Endodermal cell (in vitro differentiated cells): ENCODE results near the gene BCL2L11. TPM values are rescaled to one million over a fixed set of nuclear protein-coding genes. Genes with fewer than 3 reads are reported as not detected.

Experiments
- DNase-seq: peaks from one replicate; pipeline ENCODE4 v3.0.0-alpha.2; 2017
- H3K27ac ChIP-seq: 2 replicates; pipeline ENCODE4 v1.5.1; 2013; ENCODE audit warnings: mild to moderate bottlenecking, low read depth, low read length, moderate library complexity
- H3K27me3 ChIP-seq: 2 replicates; pipeline ENCODE4 v1.6.1; 2013; ENCODE audit warnings: mild to moderate bottlenecking, low read length, moderate library complexity; ENCODE audit not compliant: insufficient read depth, control insufficient read depth, poor library complexity, severe bottlenecking
- H3K36me3 ChIP-seq: 2 replicates; pipeline ENCODE4 v1.7.0; 2013; ENCODE audit warnings: mild to moderate bottlenecking, low read length, moderate library complexity; ENCODE audit not compliant: control insufficient read depth, insufficient read depth
- H3K4me1 ChIP-seq: one replicate; pipeline ENCODE4 v1.7.0; 2013; ENCODE audit warnings: low read length; ENCODE audit not compliant: control insufficient read depth, insufficient read depth
- H3K4me3 ChIP-seq: 2 replicates; pipeline ENCODE4 v1.5.1; 2013; ENCODE audit warnings: mild to moderate bottlenecking, low read length, moderate library complexity
- H3K9ac ChIP-seq: 2 replicates; pipeline ENCODE4 v1.6.1; 2013; ENCODE audit warnings: mild to moderate bottlenecking, low read length, moderate library complexity; ENCODE audit not compliant: poor library complexity, severe bottlenecking; ENCODE audit errors: extremely low read depth
- H3K9me3 ChIP-seq: 2 replicates; pipeline ENCODE4 v1.6.1; 2013; ENCODE audit warnings: mild to moderate bottlenecking, low read length, moderate library complexity; ENCODE audit not compliant: control insufficient read depth
- H3K27ac Mint-ChIP-seq: 2 replicates; pipeline ENCODE4 v1.8.0; 2020; ENCODE audit warnings: mixed read lengths
- H3K27me3 Mint-ChIP-seq: 2 replicates; pipeline ENCODE4 v1.8.0; 2021; ENCODE audit warnings: mild to moderate bottlenecking, mixed read lengths; ENCODE audit not compliant: insufficient read depth
- H3K36me3 Mint-ChIP-seq: 2 replicates; pipeline ENCODE4 v1.8.0; 2020; ENCODE audit warnings: low read depth, mixed read lengths
- H3K4me1 Mint-ChIP-seq: 2 replicates; pipeline ENCODE4 v1.8.0; 2020; ENCODE audit warnings: mixed read lengths
- H3K4me3 Mint-ChIP-seq: 2 replicates; pipeline ENCODE4 v1.8.0; 2020; ENCODE audit warnings: mild to moderate bottlenecking, moderate library complexity, mixed read lengths
- H3K9me3 Mint-ChIP-seq: 2 replicates; pipeline ENCODE4 v1.8.0; 2020; ENCODE audit warnings: mild to moderate bottlenecking, mixed read lengths
- CTCF ChIP-seq: fragments of 200-600 bp; sonication (generic); conservative IDR thresholded peaks from 2 replicates; pipeline ENCODE4 v1.5.0; 2021; ENCODE audit warnings: antibody characterized with exemption, mild to moderate bottlenecking
- WGBS, 2 experiments: methylation state at CpG; one replicate each; pipeline versions ENCODE4 v1.1.5 to v1.1.7; 2013; ENCODE audit warnings: missing lambda C conversion rate in 2 of 2, mixed read lengths in 1 of 2; ENCODE audit not compliant: insufficient coverage in 1 of 2, insufficient read length in 1 of 2; 5-methylcytosine and 5-hydroxymethylcytosine counted together
- total RNA-seq, 2 donors: library from RNA; stranded (reverse); fragmentation: NEBNext Ultra II Directional in 1 of 2; extraction: Animal tissue kit (Norgen Biotek cat#: 25700) in 1 of 2; gene quantifications; 2 replicates in 1 of 2; 3 replicates in 1 of 2; pipeline ENCODE4 v1.2.1, GENCODE V29; 2021

The BCL2L11 gene
- total RNA-seq, 2 donors from 2014 or later: 16.7 to 21.0 TPM

GRCh38 chr2:111176388-111176787 is 55.7 kb downstream of the BCL2L11 start:
- H3K9me3 Mint-ChIP-seq: no peaks in the 10 kb centered on the region
- Histone ChIP-seq H3K27ac (no peak overlapping the region), H3K36me3 (no peaks in the 10 kb centered on the region), H3K4me1 (peaks cover 9% of the 10 kb centered on the region), H3K9me3 (no peaks in the 10 kb centered on the region), H3K4me3 (no peak overlapping the region), H3K9ac (no peak overlapping the region), H3K27me3 (no peaks in the 10 kb centered on the region)
- no peak for DNase-seq
- H3K4me3 Mint-ChIP-seq: no peak overlapping the region
- 89 to 92% methylated on average over 7 of the region's 7 CpGs for WGBS, 2 experiments
- TF ChIP-seq CTCF: no peak
- peaks cover 12% of the 10 kb centered on the region for H3K4me1 Mint-ChIP-seq
- no peaks in the 10 kb centered on the region for H3K36me3 Mint-ChIP-seq
- peaks cover 3% of the 10 kb centered on the region for H3K27me3 Mint-ChIP-seq
- no peak overlapping the region for H3K27ac Mint-ChIP-seq

GRCh38 chr2:111176867-111177266 is 56.2 kb downstream of the BCL2L11 start:
- H3K27me3 Mint-ChIP-seq: peaks cover 3% of the 10 kb centered on the region

GRCh38 chr2:111178296-111178695 is 57.6 kb downstream of the BCL2L11 start:
- Histone ChIP-seq H3K27me3 (no peaks in the 10 kb centered on the region), H3K36me3 (no peaks in the 10 kb centered on the region), H3K9ac (no peak overlapping the region), H3K27ac (no peak overlapping the region), H3K4me1 (peaks cover 7% of the 10 kb centered on the region), H3K9me3 (no peaks in the 10 kb centered on the region), H3K4me3 (no peak overlapping the region)
- peak; percentile 17 for DNase-seq
- Mint-ChIP-seq H3K27me3 (peaks cover 3% of the 10 kb centered on the region), H3K36me3 (no peaks in the 10 kb centered on the region), H3K4me3 (no peak overlapping the region), H3K4me1 (peaks cover 6% of the 10 kb centered on the region), H3K9me3 (no peaks in the 10 kb centered on the region), H3K27ac (no peak overlapping the region)
- 97% methylated on average over 4 of the region's 4 CpGs; no CpG with 5 or more reads in 1 of the 2 experiments for WGBS, 2 experiments
- no peak for TF ChIP-seq CTCF

More at GRCh38 chr2:111176867-111177266, 56.2 kb downstream of the BCL2L11 start:
- peaks cover 7% of the 10 kb centered on the region for H3K4me1 ChIP-seq
- H3K9ac ChIP-seq: no peak overlapping the region
- no peak for DNase-seq
- H3K4me3 ChIP-seq: no peak overlapping the region
- no peaks in the 10 kb centered on the region for H3K27me3 ChIP-seq
- 94 to 96% methylated on average over 3 to 4 of the region's 4 CpGs for WGBS, 2 experiments
- H3K27ac ChIP-seq: no peak overlapping the region
- Mint-ChIP-seq H3K4me1 (peaks cover 7% of the 10 kb centered on the region), H3K36me3 (no peaks in the 10 kb centered on the region), H3K27ac (no peak overlapping the region), H3K4me3 (no peak overlapping the region), H3K9me3 (no peaks in the 10 kb centered on the region)
- no peaks in the 10 kb centered on the region for H3K36me3 ChIP-seq
- no peak for TF ChIP-seq CTCF
- H3K9me3 ChIP-seq: no peaks in the 10 kb centered on the region
